HepG2 (cell line): ENCODE measurements around the gene CRYBB2. TPM values are rescaled to one million over a fixed set of nuclear protein-coding genes. Genes with fewer than 3 reads are reported as not detected.

ENCODE experiments used
- BCLAF1 ChIP-seq: fragments of 450-650 bp; IDR thresholded peaks from 2 replicates; pipeline ENCODE4 v1.6.1; 2017; ENCODE audit warnings: mild to moderate bottlenecking
- CREB1 ChIP-seq, 2 experiments: fragments of 450-650 bp in 1 of 2; IDR thresholded peaks; 2 replicates each; pipeline ENCODE4 v1.6.1; 2016 to 2017; ENCODE audit warnings: control low read depth in 1 of 2, mild to moderate bottlenecking in 1 of 2, missing compliant biosample characterization in 1 of 2, missing genetic modification characterization in 1 of 2
- FOXO1 ChIP-seq: sonication (generic); formaldehyde crosslinking; IDR thresholded peaks from 2 replicates; pipeline ENCODE4 v1.4.0; 2020; ENCODE audit warnings: missing genetic modification reagents
- GTF2F1 ChIP-seq: fragments of 150-350 bp; IDR thresholded peaks from 2 replicates; pipeline ENCODE4 v1.6.1; 2014; ENCODE audit warnings: low read length
- JUND ChIP-seq: sonication (generic); formaldehyde crosslinking; IDR thresholded peaks from 2 replicates; pipeline ENCODE4 v1.8.0; 2022; ENCODE audit warnings: mild to moderate bottlenecking, missing genetic modification reagents
- MEIS2 ChIP-seq: sonication (generic); formaldehyde crosslinking; IDR thresholded peaks from 2 replicates; pipeline ENCODE4 v1.9.0; 2021; ENCODE audit warnings: mild to moderate bottlenecking, missing genetic modification reagents
- MLX ChIP-seq: IDR thresholded peaks from 2 replicates; pipeline ENCODE4 v1.6.1; 2016
- NPAS2 ChIP-seq: sonication (generic); formaldehyde crosslinking; IDR thresholded peaks from 2 replicates; pipeline ENCODE4 v1.8.0; 2022; ENCODE audit warnings: mild to moderate bottlenecking, missing genetic modification reagents, borderline replicate concordance
- PHF5A ChIP-seq: IDR thresholded peaks from one replicate; pipeline ENCODE4 v1.6.1; 2018; ENCODE audit warnings: low read depth, missing genetic modification reagents; ENCODE audit not compliant: unreplicated experiment
- POLR2G ChIP-seq: fragments of 200-400 bp; formaldehyde crosslinking; IDR thresholded peaks from 2 replicates; pipeline ENCODE4 v1.6.1; 2018; ENCODE audit warnings: mild to moderate bottlenecking, low read depth, low read length, moderate library complexity
- RNF219 ChIP-seq: sonication (generic); formaldehyde crosslinking; IDR thresholded peaks from 2 replicates; pipeline ENCODE4 v1.5.0; 2020; ENCODE audit warnings: mild to moderate bottlenecking, missing genetic modification reagents
- SNAPC2 ChIP-seq: sonication (generic); formaldehyde crosslinking; IDR thresholded peaks from 2 replicates; pipeline ENCODE4 v1.8.1; 2022; ENCODE audit warnings: mild to moderate bottlenecking, missing genetic modification reagents
- SRF ChIP-seq: IDR thresholded peaks from 2 replicates; pipeline ENCODE4 v1.6.1; 2011; ENCODE audit warnings: mild to moderate bottlenecking, low read depth, low read length, moderate library complexity
- ZNF18 ChIP-seq: sonication (generic); formaldehyde crosslinking; IDR thresholded peaks from 2 replicates; pipeline ENCODE4 v1.8.0; 2022; ENCODE audit warnings: mild to moderate bottlenecking, missing genetic modification reagents; ENCODE audit not compliant: insufficient replicate concordance
- ZNF224 ChIP-seq: sonication (generic); formaldehyde crosslinking; IDR thresholded peaks from 2 replicates; pipeline ENCODE4 v1.5.0; 2020; ENCODE audit warnings: mild to moderate bottlenecking, missing genetic modification reagents
- ZNF275 ChIP-seq: sonication (generic); formaldehyde crosslinking; IDR thresholded peaks from 2 replicates; pipeline ENCODE4 v1.8.0; 2022; ENCODE audit warnings: missing genetic modification reagents, mild to moderate bottlenecking, inconsistent platforms, borderline replicate concordance
- ZNF292 ChIP-seq: sonication (generic); formaldehyde crosslinking; IDR thresholded peaks from 2 replicates; pipeline ENCODE4 v1.8.1; 2022; ENCODE audit warnings: mild to moderate bottlenecking, low read depth, missing genetic modification reagents, borderline replicate concordance
- ZNF574 ChIP-seq: sonication (generic); formaldehyde crosslinking; IDR thresholded peaks from 2 replicates; pipeline ENCODE4 v1.4.0; 2020; ENCODE audit warnings: missing genetic modification reagents
- polyA plus RNA-seq, 8 experiments: library from polyadenylated mRNA; depleted of rRNA in 3 of 8; stranded (reverse) in 7 of 8; unstranded in 1 of 8; fragments of >200 nt; fragmentation: Illumina TruSeq in 4 of 8; extraction: Trizol in 4 of 8; gene quantifications; 2 replicates each; pipeline versions ENCODE4 v1.2.1 to v1.2.3, GENCODE V29; 2011 to 2016; ENCODE audit warnings: low read depth in 4 of 8, missing spikeins in 1 of 8, mixed read lengths in 1 of 8; ENCODE audit not compliant: insufficient read depth in 1 of 8
- total RNA-seq, 5 experiments: library from RNA; depleted of rRNA; stranded (reverse); fragments of >200 nt; fragmentation: Illumina TruSeq; extraction: Trizol; gene quantifications; 2 replicates each; pipeline ENCODE4 v1.2.3, GENCODE V29; 2016; ENCODE audit warnings: low read depth in 1 of 5

The CRYBB2 gene
- total and polyA plus RNA-seq, 2 of the 13 experiments (the other 11 are each of a cell fraction or from before 2014, with no cell fraction given), result 0.11 to 0.18 TPM

GRCh38 chr22:25183949-25184619, 35.4 kb upstream of the CRYBB2 start (continued):
- TF ChIP-seq ZNF224 (CRISPR knock-in tag), result no peak
- TF ChIP-seq ZNF275 (CRISPR knock-in tag), result no peak
- no peak for TF ChIP-seq GTF2F1
- TF ChIP-seq MEIS2 (CRISPR knock-in tag), result no peak
- no peak for TF ChIP-seq CREB1 (IDR thresholded peaks at IDR 0.05)
- TF ChIP-seq CREB1 (CRISPR knock-in tag; IDR thresholded peaks at IDR 0.05), result no peak
- TF ChIP-seq SNAPC2 (CRISPR knock-in tag), result no peak
- peak; percentile 35; the same call in 1 of the 2 replicates for TF ChIP-seq ZNF574
- peak; percentile 79 for TF ChIP-seq ZNF292 (CRISPR knock-in tag)
- peak; percentile 30; the same call in 1 of the 2 replicates for TF ChIP-seq POLR2G
- TF ChIP-seq BCLAF1, result no peak
- TF ChIP-seq RNF219 (CRISPR knock-in tag), result no peak
- no peak for TF ChIP-seq FOXO1 (CRISPR knock-in tag)
- no peak for TF ChIP-seq MLX
- TF ChIP-seq PHF5A, result no peak
- no peak for TF ChIP-seq NPAS2
- TF ChIP-seq SRF, result no peak
- no peak for TF ChIP-seq JUND (CRISPR knock-in tag)
- peak; percentile 99 for TF ChIP-seq ZNF18 (CRISPR knock-in tag)
